Central memory CD8-positive, alpha-beta T cell (primary cell): ENCODE measurements around the gene LRRK1.

Experiments used
- ATAC-seq: fragments of 150-1000 bp; cut with Tn5 transposase; replicated peaks from 2 replicates; pipeline ENCODE4 v1.10.0; 2022; ENCODE audit warnings: mild to moderate bottlenecking, moderate FRiP score, moderate number of reproducible peaks; ENCODE audit not compliant: poor library complexity, severe bottlenecking; ENCODE audit errors: extremely low read depth
- DNase-seq, 2 donors: peaks; one replicate each; pipeline ENCODE4 v3.0.0; 2021; ENCODE audit warnings: low spot score in 2 of 2
- H3K27ac Mint-ChIP-seq: one replicate; pipeline ENCODE4 v1.8.0; 2022; ENCODE audit warnings: low read depth, mild to moderate bottlenecking, moderate library complexity, mixed read lengths
- H3K27me3 Mint-ChIP-seq: one replicate; pipeline ENCODE4 v1.8.0; 2022; ENCODE audit warnings: mixed read lengths
- H3K36me3 Mint-ChIP-seq: one replicate; pipeline ENCODE4 v1.8.0; 2022; ENCODE audit warnings: mild to moderate bottlenecking, moderate library complexity, mixed read lengths; ENCODE audit not compliant: insufficient read depth
- H3K4me1 Mint-ChIP-seq: one replicate; pipeline ENCODE4 v1.8.0; 2022; ENCODE audit warnings: mixed read lengths
- H3K4me3 Mint-ChIP-seq: one replicate; pipeline ENCODE4 v1.8.0; 2022; ENCODE audit warnings: mild to moderate bottlenecking, moderate library complexity, mixed read lengths
- H3K9me3 Mint-ChIP-seq: one replicate; pipeline ENCODE4 v1.8.0; 2022; ENCODE audit warnings: mixed read lengths

LRRK1 gene, protein sequence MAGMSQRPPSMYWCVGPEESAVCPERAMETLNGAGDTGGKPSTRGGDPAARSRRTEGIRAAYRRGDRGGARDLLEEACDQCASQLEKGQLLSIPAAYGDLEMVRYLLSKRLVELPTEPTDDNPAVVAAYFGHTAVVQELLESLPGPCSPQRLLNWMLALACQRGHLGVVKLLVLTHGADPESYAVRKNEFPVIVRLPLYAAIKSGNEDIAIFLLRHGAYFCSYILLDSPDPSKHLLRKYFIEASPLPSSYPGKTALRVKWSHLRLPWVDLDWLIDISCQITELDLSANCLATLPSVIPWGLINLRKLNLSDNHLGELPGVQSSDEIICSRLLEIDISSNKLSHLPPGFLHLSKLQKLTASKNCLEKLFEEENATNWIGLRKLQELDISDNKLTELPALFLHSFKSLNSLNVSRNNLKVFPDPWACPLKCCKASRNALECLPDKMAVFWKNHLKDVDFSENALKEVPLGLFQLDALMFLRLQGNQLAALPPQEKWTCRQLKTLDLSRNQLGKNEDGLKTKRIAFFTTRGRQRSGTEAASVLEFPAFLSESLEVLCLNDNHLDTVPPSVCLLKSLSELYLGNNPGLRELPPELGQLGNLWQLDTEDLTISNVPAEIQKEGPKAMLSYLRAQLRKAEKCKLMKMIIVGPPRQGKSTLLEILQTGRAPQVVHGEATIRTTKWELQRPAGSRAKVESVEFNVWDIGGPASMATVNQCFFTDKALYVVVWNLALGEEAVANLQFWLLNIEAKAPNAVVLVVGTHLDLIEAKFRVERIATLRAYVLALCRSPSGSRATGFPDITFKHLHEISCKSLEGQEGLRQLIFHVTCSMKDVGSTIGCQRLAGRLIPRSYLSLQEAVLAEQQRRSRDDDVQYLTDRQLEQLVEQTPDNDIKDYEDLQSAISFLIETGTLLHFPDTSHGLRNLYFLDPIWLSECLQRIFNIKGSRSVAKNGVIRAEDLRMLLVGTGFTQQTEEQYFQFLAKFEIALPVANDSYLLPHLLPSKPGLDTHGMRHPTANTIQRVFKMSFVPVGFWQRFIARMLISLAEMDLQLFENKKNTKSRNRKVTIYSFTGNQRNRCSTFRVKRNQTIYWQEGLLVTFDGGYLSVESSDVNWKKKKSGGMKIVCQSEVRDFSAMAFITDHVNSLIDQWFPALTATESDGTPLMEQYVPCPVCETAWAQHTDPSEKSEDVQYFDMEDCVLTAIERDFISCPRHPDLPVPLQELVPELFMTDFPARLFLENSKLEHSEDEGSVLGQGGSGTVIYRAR (N-terminal part only)

DNA sequence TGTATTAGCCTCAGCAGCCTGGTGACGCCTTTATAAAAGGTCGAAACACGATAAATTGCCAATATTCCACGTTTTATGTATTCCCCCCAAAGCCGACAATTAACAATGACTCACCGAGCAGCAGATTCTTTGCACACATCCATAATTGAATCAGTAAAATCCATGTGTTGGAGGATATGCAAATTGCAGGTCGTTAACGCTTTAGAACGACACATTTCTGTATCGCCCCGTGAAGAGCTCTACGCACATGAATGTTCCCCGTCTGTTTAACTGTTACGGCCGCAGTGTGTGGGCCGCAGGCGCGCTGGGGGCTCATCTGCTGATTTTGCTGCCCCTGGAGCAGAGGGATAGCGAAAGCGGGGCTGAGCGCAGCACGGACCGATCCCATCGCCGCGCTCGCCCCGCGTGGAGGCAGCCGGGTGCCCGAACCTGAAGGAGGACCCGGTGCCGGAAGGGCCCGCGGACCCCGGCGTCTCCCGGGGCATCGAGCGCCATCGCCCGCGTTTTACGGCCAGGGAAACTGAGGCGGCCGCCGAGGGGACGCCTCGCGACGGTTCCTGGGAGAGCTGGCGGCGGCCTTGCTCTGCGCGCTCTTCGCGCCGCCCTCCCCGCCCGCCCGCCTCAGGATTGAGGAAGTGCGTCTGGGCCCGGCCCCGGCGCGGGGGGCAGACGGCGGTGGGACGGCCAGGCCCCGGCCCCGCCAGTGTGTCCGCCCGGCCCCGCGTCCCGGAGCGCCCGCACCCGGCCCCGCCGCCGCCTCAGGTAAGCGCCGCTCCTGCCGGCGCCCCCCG, at the start of gene LRRK1:
LRRK1 (plus strand) TSS at position 668 of the 791 bp plus-strand sequence. CDS start 5,276 bp downstream, outside the sequence.
- Mint-ChIP-seq H3K4me1 (peaks cover 18% of the 10 kb centered on the region), H3K4me3 (peak within 1 kb of the TSS; percentile 77), H3K36me3 (no peaks in the 10 kb centered on the region), H3K9me3 (no peaks in the 10 kb centered on the region), H3K27ac (no peak within 1 kb of the TSS), H3K27me3 (peaks cover 77% of the 10 kb centered on the region)
- ATAC-seq (peak; percentile 21), DNase-seq (no peak)

DNA sequence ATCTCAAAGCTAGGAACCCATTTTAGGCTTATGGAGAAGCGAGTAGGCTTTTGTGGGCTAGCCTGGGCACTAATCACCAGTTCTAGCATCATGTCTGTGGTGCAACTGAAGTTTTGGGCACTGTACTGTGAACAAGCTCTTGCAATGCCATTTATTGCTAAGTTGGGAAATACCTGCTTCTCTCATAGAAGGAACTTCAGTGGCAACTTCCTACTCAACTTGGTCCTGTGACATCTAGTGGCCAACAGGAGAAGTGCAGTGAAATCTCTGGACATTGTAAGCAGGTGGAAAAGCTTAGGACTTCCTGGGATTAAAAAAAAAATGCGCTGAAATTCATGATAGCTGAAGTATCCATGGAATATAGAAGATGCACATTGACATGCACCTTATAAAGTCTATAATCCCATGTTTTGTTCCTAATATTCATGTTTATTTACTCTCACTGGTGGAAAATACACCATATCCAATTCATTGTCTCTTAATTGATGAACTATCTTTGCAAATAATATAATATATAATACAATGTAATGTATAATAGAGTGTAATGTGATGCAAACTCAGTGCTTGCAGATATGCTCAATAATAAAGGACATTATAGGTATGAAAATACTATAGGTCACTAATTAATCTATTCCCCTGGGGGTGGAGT, 46.0 kb upstream of the LRRK1 start:
- Mint-ChIP-seq H3K4me1 (no peaks in the 10 kb centered on the region), H3K9me3 (no peaks in the 10 kb centered on the region)
- ATAC-seq = no peak

DNA sequence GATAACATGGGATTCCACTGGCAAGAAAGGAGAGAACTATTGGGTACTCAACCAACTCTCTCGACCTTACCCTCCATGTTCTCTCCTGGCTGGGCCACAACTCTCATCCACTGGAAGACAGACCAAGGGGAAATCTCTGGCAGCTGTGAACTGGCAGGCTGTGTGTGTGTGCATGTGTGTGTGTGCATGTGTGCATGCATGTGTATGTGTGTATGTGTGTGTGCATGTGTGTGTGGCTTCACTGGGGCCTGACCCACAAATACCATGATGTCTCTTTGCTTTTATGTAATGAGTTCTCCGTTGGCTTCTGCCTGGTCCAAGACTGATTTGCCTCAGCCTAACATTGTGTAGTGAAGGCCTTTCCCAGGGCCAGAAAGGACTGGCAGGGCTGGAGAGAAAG, 43.7 kb upstream of the LRRK1 start:
- ATAC-seq = no peak
- Mint-ChIP-seq H3K27me3 (peaks cover 46% of the 10 kb centered on the region), H3K4me3 (no peak overlapping the region), H3K4me1 (no peaks in the 10 kb centered on the region), H3K27ac (no peak overlapping the region), H3K36me3 (no peaks in the 10 kb centered on the region), H3K9me3 (no peaks in the 10 kb centered on the region)
- no peak for DNase-seq

More for the DNA sequence above, 46.0 kb upstream of the LRRK1 start:
- Mint-ChIP-seq H3K36me3 (no peaks in the 10 kb centered on the region), H3K27ac (no peak overlapping the region), H3K4me3 (no peak overlapping the region), H3K27me3 (peaks cover 36% of the 10 kb centered on the region)
- peak in 1 of 2 donors; percentile 15 for DNase-seq

DNA sequence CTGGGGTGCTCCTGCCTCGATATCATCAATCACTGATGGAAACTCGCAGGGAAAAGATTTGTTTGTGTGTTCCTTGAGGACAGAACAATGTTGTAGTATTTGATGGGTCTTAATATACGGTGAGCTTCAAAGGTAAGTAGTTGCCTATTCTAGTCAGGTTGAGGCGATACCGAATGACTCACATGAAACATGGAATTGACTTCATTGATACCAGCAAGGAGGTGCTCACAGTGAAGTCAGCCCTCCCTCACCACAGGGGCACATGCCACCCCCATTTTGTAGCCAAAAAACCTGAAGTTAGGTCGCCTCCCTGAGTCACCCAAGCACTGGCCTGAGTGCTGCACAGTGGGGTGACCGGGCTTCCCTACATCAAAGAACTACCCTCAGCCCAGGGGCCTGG, 43.2 kb upstream of the LRRK1 start:
- DNase-seq = no peak

DNA sequence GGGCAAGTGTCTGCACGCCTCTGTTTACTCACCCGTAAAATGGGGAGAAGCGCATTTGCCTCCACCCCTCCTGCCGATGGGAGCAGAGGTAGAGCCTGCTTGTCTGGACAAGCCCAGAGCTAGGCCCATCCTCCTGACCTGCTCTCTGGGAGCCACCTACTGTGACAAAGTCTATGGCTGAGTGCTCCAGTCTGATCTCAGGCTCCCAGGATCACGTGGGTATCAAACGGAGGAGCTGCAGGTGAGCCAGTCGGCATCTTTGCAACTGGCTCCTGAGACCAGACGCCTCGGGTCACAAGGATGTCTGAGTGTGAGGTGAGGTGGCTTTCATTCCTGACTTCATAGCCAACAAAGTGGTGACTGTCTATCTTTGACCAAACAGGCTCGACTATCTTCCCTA, 41.6 kb upstream of the LRRK1 start:
- Mint-ChIP-seq H3K9me3 (no peaks in the 10 kb centered on the region), H3K27me3 (peaks cover 67% of the 10 kb centered on the region), H3K27ac (no peak overlapping the region), H3K36me3 (no peaks in the 10 kb centered on the region), H3K4me3 (no peak overlapping the region), H3K4me1 (no peaks in the 10 kb centered on the region)
- DNase-seq = no peak
- ATAC-seq = no peak

More for the DNA sequence above, 43.2 kb upstream of the LRRK1 start:
- Mint-ChIP-seq H3K27ac (no peak overlapping the region), H3K36me3 (no peaks in the 10 kb centered on the region), H3K9me3 (no peaks in the 10 kb centered on the region), H3K27me3 (peaks cover 51% of the 10 kb centered on the region), H3K4me3 (no peak overlapping the region), H3K4me1 (no peaks in the 10 kb centered on the region)
- no peak for ATAC-seq

DNA sequence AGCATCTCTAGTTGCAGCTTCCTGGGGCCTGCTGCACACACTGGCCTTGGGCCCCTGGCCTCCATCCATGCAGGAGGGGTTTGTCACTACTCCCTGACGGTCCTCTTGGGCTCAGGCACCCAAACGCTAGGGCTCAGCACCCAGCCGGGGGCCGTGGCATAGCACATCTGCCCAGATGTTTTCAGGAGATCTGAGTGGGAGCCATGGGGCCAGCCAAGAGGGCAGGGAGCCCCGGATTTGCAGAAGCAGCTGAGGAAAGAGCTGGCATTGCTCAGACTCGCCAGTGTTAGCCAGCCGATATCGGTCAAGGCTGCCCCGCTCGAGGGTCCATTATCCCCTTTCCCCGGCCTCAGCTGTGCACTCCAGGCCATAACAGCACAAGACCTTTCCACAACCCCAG, 41.0 kb upstream of the LRRK1 start:
- H3K27me3 Mint-ChIP-seq = peaks cover 73% of the 10 kb centered on the region
- no peaks in the 10 kb centered on the region for H3K9me3 Mint-ChIP-seq
- no peaks in the 10 kb centered on the region for H3K4me1 Mint-ChIP-seq
- H3K27ac Mint-ChIP-seq = no peak overlapping the region
- no peaks in the 10 kb centered on the region for H3K36me3 Mint-ChIP-seq
- peak overlapping the region; percentile 44 for H3K4me3 Mint-ChIP-seq
- DNase-seq (no peak), ATAC-seq (no peak)

DNA sequence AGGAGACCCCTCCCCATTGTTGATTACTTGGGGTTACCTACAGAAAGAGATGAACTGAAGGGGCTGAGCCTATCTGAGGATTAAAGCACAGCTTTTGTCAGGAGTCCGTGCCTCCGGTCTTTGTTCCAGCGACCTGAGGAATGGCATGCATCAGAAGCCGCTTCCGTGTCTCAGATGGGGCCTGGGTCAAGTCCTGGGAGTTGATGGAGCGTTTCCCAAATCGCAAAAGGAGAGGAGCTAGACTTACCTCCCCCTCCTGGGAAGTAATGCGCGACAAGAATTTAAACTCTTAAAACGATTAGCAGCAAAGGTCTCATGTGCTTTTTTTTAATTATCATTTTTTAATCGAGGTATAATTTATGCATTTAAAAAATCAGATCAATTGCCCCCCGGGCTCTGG, 40.5 kb upstream of the LRRK1 start:
- Mint-ChIP-seq H3K27ac (no peak overlapping the region), H3K27me3 (peaks cover 78% of the 10 kb centered on the region), H3K4me1 (no peaks in the 10 kb centered on the region), H3K36me3 (no peaks in the 10 kb centered on the region), H3K9me3 (no peaks in the 10 kb centered on the region), H3K4me3 (peak overlapping the region; percentile 44)
- DNase-seq (no peak), ATAC-seq (no peak)

DNA sequence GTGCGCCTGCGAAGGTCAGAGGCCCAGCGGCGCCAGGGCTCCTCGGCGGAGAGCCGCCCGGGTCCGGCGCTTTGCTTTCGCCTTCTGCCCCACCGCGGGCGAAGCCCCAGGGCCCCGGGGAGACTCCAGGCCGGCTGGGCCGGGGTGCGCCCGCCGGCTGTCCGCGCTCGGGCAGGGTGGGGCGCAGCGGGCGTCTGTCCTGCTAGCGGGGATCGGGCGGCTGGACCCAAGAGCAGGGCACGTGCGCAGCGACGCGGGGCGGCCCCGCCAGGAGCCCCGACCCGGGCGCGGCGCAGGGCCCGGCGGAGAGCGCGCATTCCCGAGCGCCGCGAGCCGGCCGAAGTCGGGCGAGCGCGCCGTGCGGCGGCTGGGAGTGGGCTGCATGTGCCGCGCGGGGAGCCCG, 40.1 kb upstream of the LRRK1 start:
- H3K4me1 Mint-ChIP-seq = no peaks in the 10 kb centered on the region
- no peak overlapping the region for H3K27ac Mint-ChIP-seq
- no peak for ATAC-seq
- H3K4me3 Mint-ChIP-seq = no peak overlapping the region
- H3K9me3 Mint-ChIP-seq = no peaks in the 10 kb centered on the region
- H3K36me3 Mint-ChIP-seq = no peaks in the 10 kb centered on the region
- no peak for DNase-seq
- peaks cover 82% of the 10 kb centered on the region for H3K27me3 Mint-ChIP-seq

DNA sequence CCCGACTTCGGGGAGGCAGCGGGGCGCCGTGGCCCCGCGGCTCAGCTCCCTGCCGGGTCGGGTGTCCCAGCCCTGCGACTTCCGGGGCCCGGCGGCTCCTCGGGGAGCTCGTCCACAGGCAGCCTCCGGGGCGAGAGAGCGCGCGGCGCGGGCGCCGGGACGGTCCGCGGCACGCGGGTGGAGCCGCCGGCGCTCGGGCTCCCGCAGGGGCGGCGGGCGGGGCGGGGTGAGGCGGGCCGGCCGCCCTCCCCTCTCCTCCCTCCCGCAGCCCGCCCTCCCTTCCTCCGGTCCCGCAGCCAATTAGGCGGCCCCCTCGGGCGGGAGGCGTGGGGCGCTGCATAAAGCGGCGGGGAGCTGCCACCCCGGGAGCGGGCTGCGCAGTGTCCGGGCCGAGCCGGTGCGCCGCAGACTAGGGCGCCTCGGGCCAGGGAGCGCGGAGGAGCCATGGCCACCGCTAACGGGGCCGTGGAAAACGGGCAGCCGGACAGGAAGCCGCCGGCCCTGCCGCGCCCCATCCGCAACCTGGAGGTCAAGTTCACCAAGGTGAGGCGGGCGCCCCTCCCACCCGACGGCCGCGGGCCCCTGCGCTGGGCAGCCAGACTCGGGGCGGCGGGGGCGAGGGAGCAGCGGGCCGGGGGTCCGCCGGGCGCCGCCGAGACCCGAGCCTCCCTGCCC, 39.6 kb upstream of the LRRK1 start, which contains the start of gene ALDH1A3:
ALDH1A3 (plus strand) TSS at position 368 of the 675 bp plus-strand sequence; CDS start at position 445, 77 bp downstream.
- ATAC-seq = no peak
- no peaks in the 10 kb centered on the region for H3K9me3 Mint-ChIP-seq
- DNase-seq = no peak
- peaks cover 87% of the 10 kb centered on the region for H3K27me3 Mint-ChIP-seq
- H3K36me3 Mint-ChIP-seq = no peaks in the 10 kb centered on the region
- no peaks in the 10 kb centered on the region for H3K4me1 Mint-ChIP-seq
- H3K27ac Mint-ChIP-seq = no peak within 1 kb of the TSS
- peak within 1 kb of the TSS; percentile 52 for H3K4me3 Mint-ChIP-seq

DNA sequence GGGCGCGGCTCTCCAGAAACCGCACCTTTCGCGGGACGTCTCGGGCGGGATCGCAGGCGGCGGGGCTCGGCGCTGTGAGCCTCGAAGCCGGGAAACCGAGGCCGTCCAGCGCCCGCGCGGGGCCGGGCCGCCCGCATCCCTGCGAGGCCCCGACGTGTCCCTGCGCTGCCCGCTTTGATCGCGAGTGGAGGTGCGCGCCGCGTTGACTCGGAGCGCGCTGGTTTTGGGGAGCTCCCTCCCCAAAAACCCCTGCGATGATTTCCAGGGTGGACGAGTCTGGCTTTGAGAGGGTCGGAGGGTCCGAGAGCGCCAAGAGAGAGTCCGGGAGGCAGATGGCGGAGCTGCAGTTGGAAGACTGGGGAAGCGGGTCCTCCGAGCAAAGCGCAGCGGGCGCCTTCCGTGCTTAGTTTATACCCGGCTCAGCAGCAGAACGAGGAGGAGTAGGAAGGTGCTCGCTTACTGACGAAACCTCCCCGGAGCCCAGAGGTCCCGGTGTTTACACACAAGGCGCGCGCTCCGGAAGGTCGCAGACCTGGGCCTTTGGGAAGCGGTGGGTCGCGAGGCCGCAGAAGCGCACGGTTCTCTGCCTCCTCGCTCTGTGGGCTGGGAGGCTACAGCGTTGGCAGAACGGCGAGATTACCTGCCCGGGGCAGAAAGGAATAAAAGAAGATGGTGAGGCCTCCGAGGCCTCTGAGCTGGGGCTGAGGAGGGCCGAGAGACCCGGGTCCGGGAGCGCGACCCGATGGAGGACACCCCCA, 38.8 kb upstream of the LRRK1 start:
- Mint-ChIP-seq H3K36me3 (no peaks in the 10 kb centered on the region), H3K9me3 (no peaks in the 10 kb centered on the region), H3K4me1 (no peaks in the 10 kb centered on the region), H3K27ac (no peak overlapping the region), H3K27me3 (peaks cover 87% of the 10 kb centered on the region), H3K4me3 (peak overlapping the region; percentile 52)
- no peak for DNase-seq
- ATAC-seq = no peak
